ENCODE results near the gene MYBBP1A.

Gene MYBBP1A

DNA sequence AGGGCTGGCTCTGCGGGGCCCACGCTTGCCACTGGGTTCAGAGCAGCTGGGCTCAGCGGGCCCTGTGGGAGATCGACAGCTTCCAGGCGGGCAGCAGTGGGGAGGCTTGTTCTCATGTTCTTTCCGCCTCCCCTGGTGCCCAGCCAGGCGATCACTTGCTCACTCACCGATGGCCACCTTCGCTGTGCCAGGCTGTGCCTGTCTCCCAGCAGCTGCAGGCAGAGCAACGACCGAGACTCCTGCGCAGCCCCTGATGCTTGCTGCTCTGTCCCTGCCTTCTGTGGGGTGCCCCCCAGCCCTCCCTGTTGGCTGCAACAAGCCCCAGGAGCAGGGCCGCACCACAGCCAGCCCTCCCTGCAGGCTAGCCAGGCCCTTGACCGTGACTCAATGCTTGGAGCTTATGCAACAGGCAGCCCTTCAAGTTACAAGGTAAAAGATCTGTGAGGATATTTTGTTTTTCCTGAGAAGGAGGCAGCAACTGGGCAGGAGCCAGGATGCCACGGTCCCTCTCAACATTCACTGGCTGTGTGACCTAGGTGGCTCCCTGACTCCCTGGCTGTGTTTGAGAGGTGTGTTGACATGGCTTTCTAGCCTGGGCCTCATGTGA is 66.1 kb downstream of the MYBBP1A start:
- H3K27ac ChIP-seq (ENCODE audit: low read depth, low read length) = no peak overlapping the region
- H3K27me3 ChIP-seq (ENCODE audit: control insufficient read depth, insufficient read depth, low read length) = no peaks in the 10 kb centered on the region
- H3K36me3 ChIP-seq (ENCODE audit: control insufficient read depth, insufficient read depth, low read length) = no peaks in the 10 kb centered on the region
- no peak overlapping the region for H3K9ac ChIP-seq (ENCODE audit: low read length)
- no peaks in the 10 kb centered on the region for H3K4me1 ChIP-seq (ENCODE audit: control insufficient read depth, insufficient read depth, low read length)
- no peak overlapping the region for H3K4me3 ChIP-seq (ENCODE audit: low read length)
